Thoracic aorta (tissue), 2 donors: ENCODE results near the gene PREX1. TPM values are rescaled to one million over a fixed set of nuclear protein-coding genes. Genes with fewer than 3 reads are reported as not detected.

ENCODE experiments used
- ATAC-seq: fragments of 150-250 bp; one replicate; pipeline ENCODE4 v1.8.0; 2017; ENCODE audit warnings: low read depth; ENCODE audit not compliant: insufficient number of reproducible peaks, low FRiP score
- DNase-seq: peaks from one replicate; pipeline ENCODE4 v3.0.0-alpha.2; 2020; ENCODE audit warnings: low spot score
- H3K27ac ChIP-seq, 2 donors: fragments of 200-600 bp; sonication (generic); 1 replicate in 1 of 2; 2 replicates in 1 of 2; pipeline ENCODE4 v1.5.1; 2016; ENCODE audit warnings: mild to moderate bottlenecking in 2 of 2, moderate library complexity in 2 of 2
- H3K27me3 ChIP-seq: fragments of 200-600 bp; sonication (generic); replicated peaks from 2 replicates; pipeline ENCODE4 v1.6.0; 2016; ENCODE audit warnings: mild to moderate bottlenecking; ENCODE audit not compliant: insufficient read depth
- H3K36me3 ChIP-seq: fragments of 200-600 bp; sonication (generic); one replicate; pipeline ENCODE4 v1.5.1; 2016
- H3K4me1 ChIP-seq, 2 donors: fragments of 200-600 bp; sonication (generic); 1 replicate in 1 of 2; 2 replicates in 1 of 2; pipeline versions ENCODE4 v1.5.1 to v1.6.0; 2016; ENCODE audit warnings: low read depth in 2 of 2, mild to moderate bottlenecking in 1 of 2; ENCODE audit not compliant: control insufficient read depth in 1 of 2
- H3K4me3 ChIP-seq: fragments of 200-600 bp; sonication (generic); 2 replicates; pipeline ENCODE4 v1.5.1; 2016; ENCODE audit warnings: mild to moderate bottlenecking
- H3K9me3 ChIP-seq: fragments of 200-600 bp; sonication (generic); 2 replicates; pipeline ENCODE4 v1.5.1; 2016
- total RNA-seq, 2 donors: library from RNA; depleted of rRNA; stranded (reverse); fragments of >200 nt; gene quantifications; one replicate each; pipeline versions ENCODE4 v1.1.0 to v1.2.3, GENCODE V29; 2016
- TF ChIP-seq, protein P1 (sequence below): fragments of 200-600 bp; sonication (generic); IDR thresholded peaks from one replicate; pipeline ENCODE4 v1.5.1; 2019; ENCODE audit warnings: antibody characterized with exemption

The PREX1 gene
- total RNA-seq, 2 donors from 2014 or later, result 94.6 to 101 TPM

DNA sequence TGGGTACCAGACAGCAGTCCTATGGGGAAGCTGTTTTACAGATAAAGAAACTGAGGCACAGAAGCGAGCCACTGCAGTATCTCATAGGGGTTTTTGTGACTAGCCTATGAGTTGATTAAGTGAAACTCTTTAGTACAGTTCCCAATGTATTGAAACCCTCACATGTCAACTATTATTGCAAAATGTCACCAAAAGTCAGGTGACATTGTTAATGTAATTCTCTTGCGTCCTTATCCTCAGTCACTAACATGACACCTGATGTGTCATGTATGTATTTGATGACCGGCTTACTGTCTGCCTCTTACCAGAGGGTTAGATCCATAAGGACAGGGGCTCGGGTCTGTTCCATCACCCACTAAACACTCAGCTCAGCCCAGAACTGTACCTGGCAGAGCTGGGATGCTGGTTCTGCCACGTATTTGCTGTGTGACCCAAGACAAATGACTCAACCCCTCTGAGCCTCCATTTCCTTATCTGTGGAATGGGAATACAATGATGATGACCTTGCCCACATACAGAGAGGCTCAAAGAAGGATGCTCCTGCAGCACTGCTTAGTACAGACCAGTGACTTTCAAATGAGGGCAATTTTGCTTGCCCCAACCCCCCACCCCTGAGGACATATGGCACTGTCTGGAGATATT lies 32.9 kb downstream of the PREX1 start:
- peaks cover 30 to 64% of the 10 kb centered on the region in 2 donors for H3K4me1 ChIP-seq
- no peaks in the 10 kb centered on the region for H3K9me3 ChIP-seq
- H3K27ac ChIP-seq, result no peak overlapping the region
- H3K27me3 ChIP-seq, result no peaks in the 10 kb centered on the region
- no peak overlapping the region for H3K4me3 ChIP-seq
- TF ChIP-seq, protein P1, sequence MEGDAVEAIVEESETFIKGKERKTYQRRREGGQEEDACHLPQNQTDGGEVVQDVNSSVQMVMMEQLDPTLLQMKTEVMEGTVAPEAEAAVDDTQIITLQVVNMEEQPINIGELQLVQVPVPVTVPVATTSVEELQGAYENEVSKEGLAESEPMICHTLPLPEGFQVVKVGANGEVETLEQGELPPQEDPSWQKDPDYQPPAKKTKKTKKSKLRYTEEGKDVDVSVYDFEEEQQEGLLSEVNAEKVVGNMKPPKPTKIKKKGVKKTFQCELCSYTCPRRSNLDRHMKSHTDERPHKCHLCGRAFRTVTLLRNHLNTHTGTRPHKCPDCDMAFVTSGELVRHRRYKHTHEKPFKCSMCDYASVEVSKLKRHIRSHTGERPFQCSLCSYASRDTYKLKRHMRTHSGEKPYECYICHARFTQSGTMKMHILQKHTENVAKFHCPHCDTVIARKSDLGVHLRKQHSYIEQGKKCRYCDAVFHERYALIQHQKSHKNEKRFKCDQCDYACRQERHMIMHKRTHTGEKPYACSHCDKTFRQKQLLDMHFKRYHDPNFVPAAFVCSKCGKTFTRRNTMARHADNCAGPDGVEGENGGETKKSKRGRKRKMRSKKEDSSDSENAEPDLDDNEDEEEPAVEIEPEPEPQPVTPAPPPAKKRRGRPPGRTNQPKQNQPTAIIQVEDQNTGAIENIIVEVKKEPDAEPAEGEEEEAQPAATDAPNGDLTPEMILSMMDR, result no peak
- ATAC-seq (no peak), DNase-seq (no peak)
- H3K36me3 ChIP-seq, result no peaks in the 10 kb centered on the region

DNA sequence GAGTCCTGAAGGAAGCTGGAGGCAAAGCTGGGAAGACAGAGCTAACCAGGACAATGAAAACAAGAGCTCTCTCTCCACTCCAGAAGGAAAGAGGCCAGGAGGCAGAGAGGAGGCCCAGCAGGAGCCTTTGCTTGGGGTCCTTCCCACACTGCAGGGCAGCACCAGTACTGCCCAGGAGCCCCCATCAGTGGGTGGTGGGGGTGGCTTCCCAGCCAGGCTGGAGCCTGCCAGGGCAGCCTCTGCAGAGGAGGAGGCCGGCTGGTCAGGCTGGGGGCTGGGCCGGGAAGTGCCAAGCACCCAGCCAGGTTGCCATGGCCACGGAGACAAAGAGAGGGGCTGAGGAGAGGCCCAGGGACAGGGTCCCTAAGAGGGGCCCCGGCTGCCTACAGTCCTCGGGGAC lies 33.4 kb downstream of the PREX1 start:
- ATAC-seq, result no peak
- peak overlapping the region in 1 of 2 donors; percentile 20 for H3K27ac ChIP-seq
- TF ChIP-seq, protein P1, result no peak

DNA sequence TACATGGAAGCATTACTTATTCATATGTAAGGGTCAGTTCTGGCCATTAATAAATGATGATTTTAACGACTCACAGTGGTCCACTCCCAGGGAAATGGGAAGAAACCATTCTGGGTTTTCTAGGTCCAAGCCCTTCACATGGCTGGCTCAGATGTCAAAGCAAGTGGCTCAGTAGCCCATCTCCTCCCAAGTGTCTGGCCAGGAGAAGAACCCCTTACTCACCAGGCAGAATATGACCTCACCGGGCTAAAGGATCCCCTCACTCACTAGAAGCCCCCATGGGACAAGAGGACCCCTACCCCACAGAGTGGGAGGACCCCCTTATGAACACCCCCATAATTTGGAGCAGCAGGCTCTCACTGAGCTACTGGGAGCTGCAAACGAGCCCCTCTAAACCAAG lies 34.0 kb downstream of the PREX1 start:
- ATAC-seq (no peak), DNase-seq (no peak)
- no peaks in the 10 kb centered on the region for H3K9me3 ChIP-seq
- peak overlapping the region in 1 of 2 donors; percentile 20 for H3K27ac ChIP-seq
- peaks cover 25 to 58% of the 10 kb centered on the region in 2 donors for H3K4me1 ChIP-seq
- no peak overlapping the region for H3K4me3 ChIP-seq
- H3K27me3 ChIP-seq, result no peaks in the 10 kb centered on the region
- no peaks in the 10 kb centered on the region for H3K36me3 ChIP-seq
- TF ChIP-seq, protein P1, result no peak

More for the DNA sequence above, 33.4 kb downstream of the PREX1 start:
- DNase-seq, result no peak
- H3K4me1 ChIP-seq, result peaks cover 30 to 62% of the 10 kb centered on the region in 2 donors
- no peak overlapping the region for H3K4me3 ChIP-seq
- H3K9me3 ChIP-seq, result no peaks in the 10 kb centered on the region
- H3K36me3 ChIP-seq, result no peaks in the 10 kb centered on the region
- H3K27me3 ChIP-seq, result no peaks in the 10 kb centered on the region

DNA sequence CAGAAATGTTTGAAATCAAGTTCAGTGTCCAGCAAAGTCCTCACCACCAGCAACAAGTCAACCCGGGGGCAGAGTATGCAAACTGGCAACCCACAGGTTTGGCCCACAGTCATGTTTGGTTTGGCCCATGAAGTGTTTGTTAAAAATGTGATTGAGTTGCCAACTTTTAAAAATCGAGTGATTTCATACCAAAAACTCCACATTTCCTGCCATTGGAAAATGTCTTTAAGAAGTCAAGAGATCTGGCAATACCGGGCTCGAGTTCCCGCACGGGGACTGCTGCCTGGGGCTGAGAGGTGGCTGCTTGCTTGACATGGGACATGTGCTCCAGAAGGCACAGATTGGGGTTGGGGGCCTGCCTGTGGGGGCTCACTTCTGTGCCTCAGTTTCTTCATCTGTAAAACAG lies 36.1 kb downstream of the PREX1 start:
- Histone ChIP-seq H3K4me1 (peaks cover 25 to 53% of the 10 kb centered on the region in 2 donors), H3K27me3 (no peaks in the 10 kb centered on the region), H3K4me3 (no peak overlapping the region), H3K36me3 (no peaks in the 10 kb centered on the region), H3K27ac (peak overlapping the region in 1 of 2 donors; percentile 40), H3K9me3 (no peaks in the 10 kb centered on the region)
- ATAC-seq, result peak; percentile 41
- DNase-seq, result no peak
- TF ChIP-seq, protein P1, result no peak

DNA sequence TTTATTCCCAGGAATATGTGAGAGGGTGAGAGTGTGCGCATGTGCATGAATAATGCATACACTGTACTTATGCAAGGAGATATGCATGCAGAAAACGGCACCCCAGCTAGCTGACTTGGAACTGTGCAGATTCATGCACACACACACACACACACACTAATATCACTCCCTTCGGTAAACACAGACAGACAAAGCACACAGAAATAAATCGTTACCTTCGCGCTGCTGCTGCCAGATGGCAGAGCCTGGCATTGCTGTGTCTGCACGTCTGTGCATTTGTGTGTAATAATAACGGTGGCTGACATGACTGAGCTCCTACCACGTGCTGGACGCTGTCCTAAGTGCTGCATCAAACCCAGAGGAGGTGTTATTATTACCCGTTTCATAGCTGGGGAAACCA lies 36.8 kb downstream of the PREX1 start:
- Histone ChIP-seq H3K27me3 (no peaks in the 10 kb centered on the region), H3K4me1 (peaks cover 25 to 56% of the 10 kb centered on the region in 2 donors), H3K27ac (peak overlapping the region in 1 of 2 donors; percentile 11), H3K36me3 (no peaks in the 10 kb centered on the region), H3K4me3 (no peak overlapping the region), H3K9me3 (no peaks in the 10 kb centered on the region)
- TF ChIP-seq, protein P1, result no peak
- no peak for ATAC-seq
- no peak for DNase-seq
